Nephron (organoid): ENCODE measurements around the gene PATZ1.

Experiments used
- H3K27ac Mint-ChIP-seq, 3 experiments: 2 replicates each; pipeline ENCODE4 v1.8.0; 2020; ENCODE audit warnings: mixed read lengths in 3 of 3, mild to moderate bottlenecking in 2 of 3, moderate library complexity in 1 of 3
- H3K27me3 Mint-ChIP-seq: 2 replicates; pipeline ENCODE4 v1.8.0; 2021; ENCODE audit warnings: low read depth, mild to moderate bottlenecking, moderate library complexity, mixed read lengths
- H3K36me3 Mint-ChIP-seq: 2 replicates; pipeline ENCODE4 v1.8.0; 2020; ENCODE audit warnings: low read depth, mixed read lengths
- H3K4me1 Mint-ChIP-seq: 2 replicates; pipeline ENCODE4 v1.8.0; 2020; ENCODE audit warnings: mixed read lengths
- H3K4me3 Mint-ChIP-seq, 3 experiments: 2 replicates each; pipeline ENCODE4 v1.8.0; 2020; ENCODE audit warnings: mild to moderate bottlenecking in 3 of 3, mixed read lengths in 3 of 3, moderate library complexity in 2 of 3
- H3K9me3 Mint-ChIP-seq: 2 replicates; pipeline ENCODE4 v1.8.0; 2020; ENCODE audit warnings: mixed read lengths
- CTCF ChIP-seq, 3 experiments: fragments of 200-600 bp; sonication (generic); IDR thresholded peaks; one replicate each; pipeline ENCODE4 v1.5.0; 2021; ENCODE audit warnings: antibody characterized with exemption in 3 of 3; ENCODE audit not compliant: unreplicated experiment in 3 of 3

PATZ1 gene

DNA sequence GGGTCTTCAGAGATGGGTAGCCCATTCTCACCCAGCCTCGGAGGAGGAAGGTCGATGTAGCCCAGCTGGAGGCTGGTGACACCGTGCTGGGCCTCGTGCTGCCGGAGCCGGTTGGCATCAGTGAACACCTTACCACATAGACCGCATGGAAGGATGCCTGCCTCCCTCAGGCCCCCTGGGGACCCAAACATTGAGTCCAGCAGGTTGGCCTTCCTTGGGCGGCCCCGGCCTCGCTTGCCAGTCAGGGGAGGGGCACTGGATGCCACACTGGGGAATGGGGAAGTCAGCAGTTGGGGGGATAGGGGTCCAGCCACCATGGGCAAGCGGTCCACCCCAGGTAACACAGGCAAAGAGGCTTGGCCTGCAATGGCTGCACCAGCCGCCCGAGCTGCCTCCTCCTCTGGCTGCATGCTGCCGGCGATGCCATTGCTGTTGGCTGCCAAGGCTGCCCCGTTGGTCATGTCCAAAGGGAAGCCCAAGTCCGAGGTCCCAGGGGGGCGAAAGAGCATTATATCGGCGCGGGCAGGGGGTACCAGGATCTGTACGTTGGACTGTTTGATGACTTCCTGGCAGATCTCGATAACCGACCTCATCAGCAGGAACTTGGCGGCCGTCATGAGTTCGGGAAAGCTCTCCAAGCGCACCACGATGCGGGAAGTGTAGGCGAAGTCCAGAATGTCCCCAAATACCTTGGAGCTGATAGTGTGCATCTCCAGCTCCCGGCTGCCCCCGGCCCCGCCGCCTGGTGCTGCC lies 1.4 kb downstream of the PATZ1 start:
- no peaks in the 10 kb centered on the region for H3K9me3 Mint-ChIP-seq
- peak overlapping the region; percentile 86 to 88 (median 87) for H3K4me3 Mint-ChIP-seq
- peaks cover 52% of the 10 kb centered on the region for H3K4me1 Mint-ChIP-seq
- TF ChIP-seq CTCF (IDR thresholded peaks at IDR 0.05; ENCODE audit: unreplicated experiment in 3 of 3) = no peak
- no peaks in the 10 kb centered on the region for H3K27me3 Mint-ChIP-seq
- H3K27ac Mint-ChIP-seq = peak overlapping the region; percentile 96 to 98 (median 98)
- peaks cover 24% of the 10 kb centered on the region for H3K36me3 Mint-ChIP-seq

GRCh38 chr22:31344256-31344577 lies 1.9 kb downstream of the PATZ1 start:
- Mint-ChIP-seq H3K4me3 (peak overlapping the region; percentile 86 to 88 (median 87)), H3K36me3 (peaks cover 28% of the 10 kb centered on the region), H3K4me1 (peaks cover 57% of the 10 kb centered on the region), H3K9me3 (no peaks in the 10 kb centered on the region), H3K27me3 (no peaks in the 10 kb centered on the region), H3K27ac (peak overlapping the region; percentile 96 to 98 (median 98))
- TF ChIP-seq CTCF (IDR thresholded peaks at IDR 0.05; ENCODE audit: unreplicated experiment in 3 of 3) = no peak

- Mint-ChIP-seq H3K4me1 (peaks cover 61% of the 10 kb centered on the region), H3K27me3 (no peaks in the 10 kb centered on the region), H3K36me3 (peaks cover 33% of the 10 kb centered on the region), H3K27ac (peak overlapping the region; percentile 96 to 98 (median 98)), H3K4me3 (peak overlapping the region; percentile 86 to 88 (median 87)), H3K9me3 (no peaks in the 10 kb centered on the region)
- TF ChIP-seq CTCF (IDR thresholded peaks at IDR 0.05; ENCODE audit: unreplicated experiment in 3 of 3) = no peak
Measured at GRCh38 chr22:31343235-31344191, 2.6 kb downstream of the PATZ1 start.

DNA sequence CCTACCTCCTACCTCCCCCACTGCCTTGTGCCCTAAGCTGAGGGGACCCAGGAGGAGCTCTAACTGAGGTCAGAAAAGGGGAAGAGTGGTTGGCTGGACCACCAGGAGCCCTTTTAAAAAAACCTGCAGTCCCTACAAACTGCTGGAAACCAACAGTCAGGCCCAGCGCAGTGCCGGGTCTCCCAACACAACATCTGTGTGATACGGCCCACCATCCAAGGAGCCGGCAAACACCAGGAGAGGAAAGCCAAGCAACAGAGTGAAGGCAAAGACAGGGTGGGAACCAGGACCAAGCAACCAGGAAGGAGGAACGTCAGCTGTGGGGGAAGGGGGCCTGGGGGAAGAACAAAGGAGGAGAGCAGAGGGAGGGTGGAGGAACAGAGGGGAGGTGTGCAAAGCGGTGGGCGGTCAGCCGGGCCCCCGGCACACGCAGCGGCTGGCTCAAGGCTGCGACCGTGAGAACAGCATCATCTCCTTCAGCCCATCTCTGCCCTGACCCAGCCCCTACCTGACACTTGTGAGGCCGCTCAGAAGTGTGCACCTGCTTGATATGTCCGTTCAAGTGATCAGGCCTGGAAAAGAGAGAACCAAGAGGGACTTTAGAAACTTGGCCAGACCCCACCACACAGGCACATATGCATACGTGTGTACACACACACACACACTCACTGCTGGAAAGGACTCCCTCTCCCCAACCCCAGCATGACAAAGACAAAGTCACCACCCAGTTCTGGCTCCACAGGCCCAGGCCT lies 3.6 kb downstream of the PATZ1 start:
- Mint-ChIP-seq H3K9me3 (no peaks in the 10 kb centered on the region), H3K4me3 (peak overlapping the region; percentile 86 to 88 (median 87)), H3K36me3 (peaks cover 41% of the 10 kb centered on the region), H3K27me3 (no peaks in the 10 kb centered on the region), H3K27ac (peak overlapping the region; percentile 96 to 98 (median 98)), H3K4me1 (peaks cover 62% of the 10 kb centered on the region)
- no peak for TF ChIP-seq CTCF (IDR thresholded peaks at IDR 0.05; ENCODE audit: unreplicated experiment in 3 of 3)

GRCh38 chr22:31341386-31342088 lies 4.6 kb downstream of the PATZ1 start:
- peak overlapping the region; percentile 96 to 98 (median 98) for H3K27ac Mint-ChIP-seq
- TF ChIP-seq CTCF (IDR thresholded peaks at IDR 0.05; ENCODE audit: unreplicated experiment in 3 of 3) = no peak
- H3K36me3 Mint-ChIP-seq = peaks cover 47% of the 10 kb centered on the region
- H3K9me3 Mint-ChIP-seq = no peaks in the 10 kb centered on the region
- H3K4me1 Mint-ChIP-seq = peaks cover 61% of the 10 kb centered on the region
- no peaks in the 10 kb centered on the region for H3K27me3 Mint-ChIP-seq
- peak overlapping the region; percentile 86 to 88 (median 87) for H3K4me3 Mint-ChIP-seq
